ENCODE measurements around the gene ATF7. TPM values are rescaled to one million over a fixed set of nuclear protein-coding genes. Genes with fewer than 3 reads are reported as not detected.

Gene ATF7
- total RNA-seq, 1 donor from 2014 or later, result 25.3 TPM

- DNase-seq (ENCODE audit: low read depth), result no peak
These were observed 123.0 kb downstream of the ATF7 start for GRCh38 chr12:53502983-53503728.

DNA sequence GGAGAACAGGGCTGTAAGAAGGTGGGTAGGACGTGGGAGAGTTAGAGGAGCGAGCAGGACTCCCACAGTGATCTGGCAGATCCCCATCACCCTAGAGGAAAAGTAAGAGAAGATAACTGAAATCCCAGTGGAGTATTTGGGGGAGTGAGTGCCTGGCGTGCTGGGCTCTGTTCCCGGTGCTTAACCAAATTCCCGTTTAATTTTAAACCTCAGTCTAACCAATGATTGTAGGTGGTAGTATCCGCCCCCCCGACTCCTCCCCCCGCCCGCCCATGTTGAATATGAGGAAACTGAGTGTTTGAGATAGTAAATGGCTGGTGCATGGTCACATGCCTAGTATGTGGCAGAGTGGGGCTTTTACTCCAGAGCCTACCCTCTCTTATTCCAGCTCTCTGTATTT lies 123.9 kb downstream of the ATF7 start:
- DNase-seq (ENCODE audit: low read depth), result no peak

DNA sequence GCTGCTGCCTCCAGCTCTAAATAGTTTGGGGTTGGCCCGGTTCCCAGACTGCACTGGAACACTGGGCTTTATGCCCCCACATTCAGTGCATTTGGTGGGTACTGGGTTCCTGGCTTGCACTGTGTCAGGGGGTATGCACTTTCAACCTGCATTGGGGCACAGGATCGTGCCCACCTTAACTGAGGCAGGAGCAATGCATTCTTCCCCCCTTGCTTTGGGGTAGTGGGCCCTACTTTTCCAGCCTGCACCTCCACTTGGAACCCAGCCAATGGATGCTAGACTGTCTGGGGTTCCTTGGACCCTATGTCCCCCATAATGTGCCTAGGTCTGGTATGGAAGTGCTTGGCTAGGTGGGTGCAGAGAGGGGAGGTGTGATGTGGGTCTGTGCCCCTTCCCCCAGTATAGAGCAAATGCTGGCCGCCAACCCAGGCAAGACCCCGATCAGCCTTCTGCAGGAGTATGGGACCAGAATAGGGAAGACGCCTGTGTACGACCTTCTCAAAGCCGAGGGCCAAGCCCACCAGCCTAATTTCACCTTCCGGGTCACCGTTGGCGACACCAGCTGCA lies 124.5 kb downstream of the ATF7 start:
- DNase-seq (ENCODE audit: low read depth), result no peak

DNA sequence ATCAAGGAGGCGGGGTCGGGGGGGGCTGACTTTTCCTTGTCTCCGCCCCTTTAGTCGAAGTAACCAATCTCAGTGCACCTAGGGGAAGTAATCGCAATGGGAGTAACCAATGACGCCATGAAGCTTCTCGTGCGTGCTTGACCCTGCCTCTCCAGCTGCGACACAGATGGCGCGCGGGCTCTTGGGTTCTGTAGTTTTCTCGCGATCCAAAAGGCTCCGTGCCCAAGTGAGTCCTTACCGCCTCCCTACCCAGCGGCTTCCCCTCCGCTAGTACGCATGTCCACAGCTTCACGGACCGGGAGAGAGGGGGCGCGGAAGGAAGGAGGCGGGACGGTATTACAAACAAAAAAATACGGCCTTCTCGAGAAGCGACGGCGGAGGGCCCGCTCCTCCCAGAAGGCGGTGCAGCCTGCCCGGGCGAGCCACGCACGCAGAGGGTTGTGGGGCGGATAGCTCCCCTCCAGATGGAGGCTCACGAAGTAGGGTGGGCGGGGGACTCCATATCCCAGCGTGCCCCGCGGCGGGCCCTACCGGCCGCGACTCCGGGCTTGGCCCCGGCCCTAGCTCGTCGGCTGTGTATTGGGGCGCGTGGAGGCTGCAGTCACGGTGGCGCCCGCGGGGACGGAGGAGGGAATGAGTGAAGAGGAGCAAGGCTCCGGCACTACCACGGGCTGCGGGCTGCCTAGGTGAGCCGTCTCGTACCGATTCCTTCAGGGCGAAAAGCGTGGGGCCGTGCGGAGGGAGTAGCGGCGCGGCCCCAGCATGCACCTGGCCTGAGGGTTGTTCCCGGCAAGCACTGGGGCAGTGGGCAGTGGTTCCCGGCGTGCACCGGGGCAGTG lies 125.2 kb downstream of the ATF7 start, which contains the start of gene TARBP2:
Gene TARBP2, plus strand, starts transcription at position 508 of the 839 bp plus-strand sequence. Its CDS starts 126 bp downstream, at position 634.
- DNase-seq (ENCODE audit: low read depth), result peak; percentile 100

- DNase-seq (ENCODE audit: low read depth), result peak; percentile 62
These were observed 125.9 kb downstream of the ATF7 start for GRCh38 chr12:53500142-53500775.

DNA sequence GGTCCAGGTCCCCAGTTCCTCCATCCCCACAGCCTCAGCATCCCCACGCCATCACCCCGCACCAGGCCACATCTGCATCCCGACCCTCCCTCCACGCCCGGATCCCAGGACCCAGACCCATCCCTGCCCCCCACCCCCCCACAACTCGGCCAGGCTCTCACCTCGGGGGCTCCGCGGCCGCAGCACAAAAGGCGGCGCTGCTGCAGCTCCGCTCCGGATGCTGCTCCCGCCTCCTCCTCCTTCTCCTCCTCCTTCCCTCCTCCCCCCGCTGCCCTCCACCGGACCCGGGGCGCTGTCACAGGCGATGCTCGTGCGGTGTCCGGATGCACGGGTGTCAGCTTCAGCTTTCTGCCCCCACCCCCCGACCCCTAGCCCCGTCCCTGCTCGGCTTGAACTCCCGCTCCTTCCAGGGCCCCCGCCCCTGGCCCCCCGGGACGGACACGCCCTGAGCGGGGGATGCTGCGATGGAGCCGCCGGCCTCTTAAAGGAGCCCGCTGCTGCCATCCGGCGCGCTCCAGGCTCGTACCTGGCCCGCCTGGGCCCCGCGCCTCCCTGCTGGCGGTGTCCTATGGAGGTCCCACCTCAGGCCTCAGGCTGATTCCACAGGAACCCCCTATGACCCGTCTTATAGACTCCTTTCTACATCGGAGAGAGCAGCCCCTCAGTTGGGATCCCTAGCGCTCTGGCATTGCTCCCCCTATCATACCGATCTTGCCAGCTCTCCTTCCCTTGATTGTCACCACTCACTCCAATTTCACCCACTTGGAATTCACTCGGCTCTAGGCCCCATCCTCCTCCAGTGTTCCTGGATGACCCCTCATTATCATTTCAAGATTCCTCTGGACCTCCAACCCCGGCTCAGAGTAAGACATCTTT lies 126.7 kb downstream of the ATF7 start, which contains the start of gene MAP3K12:
Gene MAP3K12, minus strand, starts transcription at position 193 of the 876 bp plus-strand sequence. CDS start 12,067 bp downstream, outside the sequence.
- DNase-seq (ENCODE audit: low read depth), result peak; percentile 60

DNA sequence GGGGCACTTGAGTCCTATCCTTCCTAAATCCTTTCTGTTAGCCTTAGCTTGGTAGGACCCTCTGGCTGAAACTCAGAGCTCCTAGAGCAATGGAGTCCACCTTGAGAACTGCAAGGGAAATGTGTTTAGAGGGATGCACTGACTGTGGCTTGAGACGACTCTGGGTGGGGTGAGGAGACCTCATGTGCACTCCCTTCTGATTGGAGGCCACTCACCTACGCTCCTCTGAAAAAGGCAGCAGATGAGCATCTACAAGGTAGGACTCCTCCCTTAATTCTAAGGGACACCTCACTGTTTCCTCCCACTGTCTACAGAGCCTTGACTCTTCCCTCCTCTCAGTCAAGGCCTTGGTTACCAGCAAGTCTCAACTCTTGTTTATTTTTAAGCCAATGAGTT lies 127.9 kb downstream of the ATF7 start:
- no peak for DNase-seq (ENCODE audit: low read depth)

- no peak for DNase-seq (ENCODE audit: low read depth)
These were observed 128.7 kb downstream of the ATF7 start for GRCh38 chr12:53497461-53497860.

- no peak for DNase-seq (ENCODE audit: low read depth)
These were observed 129.5 kb downstream of the ATF7 start for GRCh38 chr12:53496752-53497032.

DNA sequence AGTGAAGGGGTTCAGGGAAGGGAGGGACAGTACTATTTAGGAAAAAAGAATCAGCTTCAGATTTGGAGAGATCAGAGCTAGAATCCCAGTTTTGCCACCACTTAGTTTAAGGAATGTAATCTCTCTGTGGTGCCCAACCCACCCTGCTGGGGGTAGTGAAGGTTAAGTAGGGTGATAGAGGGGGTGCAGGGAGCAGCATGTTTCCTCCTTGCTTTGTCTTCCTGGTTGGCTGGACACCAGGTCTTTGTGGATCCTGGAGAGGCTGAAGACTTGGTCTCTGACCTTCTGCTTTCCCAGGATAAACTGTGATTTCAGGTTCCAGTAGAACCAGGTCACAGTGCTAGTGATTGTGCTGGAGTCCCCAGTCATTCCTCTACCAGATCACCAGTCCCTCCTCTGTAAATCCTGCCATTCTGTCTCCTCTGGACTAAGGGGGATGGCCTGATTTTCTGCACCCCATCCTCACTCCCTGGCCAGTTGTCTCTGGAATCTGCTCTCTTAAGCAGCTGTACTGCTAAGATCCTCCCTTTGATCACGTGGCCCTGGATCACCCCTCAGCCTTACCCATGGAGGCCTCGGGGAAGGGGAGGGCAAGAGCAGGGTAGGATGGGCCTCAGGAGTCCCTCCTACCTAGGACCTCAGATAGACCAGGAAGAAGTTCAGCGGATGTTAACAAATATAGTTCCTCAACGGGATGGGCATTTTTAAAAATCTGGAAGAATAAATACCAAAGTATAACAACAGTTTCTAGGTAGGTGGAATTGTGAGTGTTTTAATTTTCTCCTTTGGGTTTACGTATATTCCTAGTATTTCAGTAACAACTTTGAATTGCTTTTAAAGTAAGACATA lies 130.1 kb downstream of the ATF7 start:
- DNase-seq (ENCODE audit: low read depth), result peak; percentile 94

- no peak for DNase-seq (ENCODE audit: low read depth)
These were observed 132.4 kb downstream of the ATF7 start for GRCh38 chr12:53493610-53494391.

- DNase-seq (ENCODE audit: low read depth), result peak; percentile 89
These were observed 133.2 kb downstream of the ATF7 start for GRCh38 chr12:53492830-53493609.

GRCh38 chr12:53492188-53492587 lies 134.0 kb downstream of the ATF7 start:
- DNase-seq (ENCODE audit: low read depth), result no peak

- DNase-seq (ENCODE audit: low read depth), result no peak
These were observed 136.8 kb downstream of the ATF7 start for GRCh38 chr12:53489242-53489864.

- DNase-seq (ENCODE audit: low read depth), result no peak
These were observed 139.3 kb downstream of the ATF7 start for GRCh38 chr12:53486736-53487487.

- DNase-seq (ENCODE audit: low read depth), result no peak
These were observed 140.0 kb downstream of the ATF7 start for GRCh38 chr12:53485955-53486735.
